ENCODE data around the gene ASTN2.

DNA sequence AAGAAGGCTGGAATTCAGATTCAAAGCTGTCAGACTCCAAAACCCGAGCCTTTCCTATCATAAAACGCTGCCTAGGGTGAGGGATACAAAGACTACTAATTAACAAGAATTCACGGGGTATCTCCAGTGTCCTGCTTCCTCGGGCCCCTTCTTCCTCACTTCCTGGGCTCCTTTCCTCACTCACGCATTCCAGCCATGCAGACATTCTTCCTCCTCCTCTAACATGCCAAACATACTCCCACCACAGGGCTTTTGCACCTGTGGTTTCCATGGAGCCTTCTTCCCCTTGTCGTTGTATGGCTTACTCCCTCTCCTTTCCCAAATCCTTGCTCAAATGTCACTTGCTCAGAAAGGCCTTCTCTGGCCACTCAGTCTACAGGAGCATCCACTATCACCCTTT, 919.1 kb downstream of the ASTN2 start:
- TF ChIP-seq, protein P1, sequence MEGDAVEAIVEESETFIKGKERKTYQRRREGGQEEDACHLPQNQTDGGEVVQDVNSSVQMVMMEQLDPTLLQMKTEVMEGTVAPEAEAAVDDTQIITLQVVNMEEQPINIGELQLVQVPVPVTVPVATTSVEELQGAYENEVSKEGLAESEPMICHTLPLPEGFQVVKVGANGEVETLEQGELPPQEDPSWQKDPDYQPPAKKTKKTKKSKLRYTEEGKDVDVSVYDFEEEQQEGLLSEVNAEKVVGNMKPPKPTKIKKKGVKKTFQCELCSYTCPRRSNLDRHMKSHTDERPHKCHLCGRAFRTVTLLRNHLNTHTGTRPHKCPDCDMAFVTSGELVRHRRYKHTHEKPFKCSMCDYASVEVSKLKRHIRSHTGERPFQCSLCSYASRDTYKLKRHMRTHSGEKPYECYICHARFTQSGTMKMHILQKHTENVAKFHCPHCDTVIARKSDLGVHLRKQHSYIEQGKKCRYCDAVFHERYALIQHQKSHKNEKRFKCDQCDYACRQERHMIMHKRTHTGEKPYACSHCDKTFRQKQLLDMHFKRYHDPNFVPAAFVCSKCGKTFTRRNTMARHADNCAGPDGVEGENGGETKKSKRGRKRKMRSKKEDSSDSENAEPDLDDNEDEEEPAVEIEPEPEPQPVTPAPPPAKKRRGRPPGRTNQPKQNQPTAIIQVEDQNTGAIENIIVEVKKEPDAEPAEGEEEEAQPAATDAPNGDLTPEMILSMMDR (IDR thresholded peaks at IDR 0.05): no peak
- no peak for TF ChIP-seq POLR2A (IDR thresholded peaks at IDR 0.05)

All from testis (tissue), 2 donors.